Activated naive CD4-positive, alpha-beta T cell treated with anti-CD3 and anti-CD28 coated beads, Interleukin-2, amount 50 U/mL, for 72 hours (primary cell): Measurements from ENCODE around the gene GCSAM. TPM values are rescaled to one million over a fixed set of nuclear protein-coding genes. Genes with fewer than 3 reads are reported as not detected.

ENCODE experiments used
- ATAC-seq, 2 donors: fragments of 150-1000 bp; cut with Tn5 transposase; 2 replicates each; pipeline ENCODE4 v1.10.0; 2021; ENCODE audit warnings: mild to moderate bottlenecking in 2 of 2, moderate library complexity in 2 of 2
- DNase-seq, 2 donors: peaks; one replicate each; pipeline ENCODE4 v3.0.0; 2021 to 2022; ENCODE audit warnings: low spot score in 2 of 2
- H3K27ac Mint-ChIP-seq, 2 donors: one replicate each; pipeline ENCODE4 v1.8.0; 2022; ENCODE audit warnings: mild to moderate bottlenecking in 2 of 2, mixed read lengths in 2 of 2
- H3K36me3 Mint-ChIP-seq, 2 donors: one replicate each; pipeline ENCODE4 v1.8.0; 2022; ENCODE audit warnings: mixed read lengths in 2 of 2
- H3K9me3 Mint-ChIP-seq, 2 donors: one replicate each; pipeline ENCODE4 v1.8.0; 2022; ENCODE audit warnings: mixed read lengths in 2 of 2
- total RNA-seq, 2 donors: library from RNA; stranded (reverse); gene quantifications; one replicate each; pipeline ENCODE4 v1.2.3, GENCODE V29; 2022

GCSAM gene
- total RNA-seq, 2 donors from 2014 or later, result 5.2 to 23.7 TPM

DNA sequence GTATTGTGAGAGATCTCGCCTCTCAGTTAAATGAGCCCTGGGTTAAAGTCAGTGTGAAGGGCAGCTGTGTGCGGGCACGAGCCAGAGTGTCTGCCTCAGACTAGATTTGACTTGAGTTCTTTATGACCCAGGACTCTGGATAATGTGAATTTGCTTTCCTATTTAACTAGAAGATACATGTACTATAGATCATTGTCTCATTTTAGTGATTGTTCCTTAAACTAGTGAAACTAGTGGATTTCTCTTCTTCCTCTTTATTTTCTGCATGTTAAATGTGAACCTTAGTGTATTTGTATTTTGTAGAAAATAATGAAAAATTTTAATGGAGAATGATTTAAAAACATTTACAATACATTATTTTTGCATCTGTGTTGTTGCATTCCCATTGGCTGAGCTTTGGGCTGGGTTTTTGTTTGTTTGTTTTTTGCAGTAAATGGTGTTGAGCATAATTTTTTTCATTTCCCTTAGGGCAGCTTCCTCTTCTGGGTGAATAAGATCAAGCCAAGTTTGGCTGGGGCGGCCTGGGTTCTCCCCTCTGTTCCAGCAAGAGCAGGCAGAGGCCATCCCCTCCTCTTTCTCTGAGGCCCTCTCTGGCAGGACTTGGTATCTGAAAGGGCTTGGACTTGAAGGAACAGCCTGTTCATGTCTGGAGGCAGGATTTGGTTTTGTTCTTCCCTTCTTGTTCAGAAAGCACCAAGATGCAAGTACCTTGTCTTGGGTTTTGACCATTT lies 15.0 kb downstream of the GCSAM start:
- DNase-seq, result no peak
- peaks cover 0 to 10% of the 10 kb centered on the region in 2 donors for H3K36me3 Mint-ChIP-seq
- ATAC-seq, result no peak
- no peaks in the 10 kb centered on the region for H3K9me3 Mint-ChIP-seq
- no peak overlapping the region for H3K27ac Mint-ChIP-seq

DNA sequence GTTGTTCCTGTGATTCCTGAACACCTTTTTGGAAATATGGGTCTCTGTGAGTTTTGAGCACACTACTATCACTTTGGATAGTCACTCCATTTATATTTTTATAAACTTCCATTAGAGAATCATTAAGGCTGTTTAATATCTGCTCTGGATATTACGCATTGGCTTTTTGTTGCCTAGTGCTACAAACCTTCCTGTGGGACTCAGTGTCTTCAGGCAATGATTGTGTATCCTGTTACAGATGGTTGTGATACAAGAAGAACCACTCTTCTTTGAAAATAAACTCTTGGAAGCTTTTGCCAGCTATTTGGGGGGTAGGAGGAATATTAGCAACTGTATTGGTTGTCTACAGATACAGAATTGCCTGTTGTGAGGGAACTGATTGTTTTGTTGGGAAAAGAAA lies 15.6 kb downstream of the GCSAM start:
- H3K36me3 Mint-ChIP-seq, result peaks cover 0 to 10% of the 10 kb centered on the region in 2 donors
- no peak overlapping the region for H3K27ac Mint-ChIP-seq
- no peaks in the 10 kb centered on the region for H3K9me3 Mint-ChIP-seq
- no peak for ATAC-seq
- DNase-seq, result no peak

DNA sequence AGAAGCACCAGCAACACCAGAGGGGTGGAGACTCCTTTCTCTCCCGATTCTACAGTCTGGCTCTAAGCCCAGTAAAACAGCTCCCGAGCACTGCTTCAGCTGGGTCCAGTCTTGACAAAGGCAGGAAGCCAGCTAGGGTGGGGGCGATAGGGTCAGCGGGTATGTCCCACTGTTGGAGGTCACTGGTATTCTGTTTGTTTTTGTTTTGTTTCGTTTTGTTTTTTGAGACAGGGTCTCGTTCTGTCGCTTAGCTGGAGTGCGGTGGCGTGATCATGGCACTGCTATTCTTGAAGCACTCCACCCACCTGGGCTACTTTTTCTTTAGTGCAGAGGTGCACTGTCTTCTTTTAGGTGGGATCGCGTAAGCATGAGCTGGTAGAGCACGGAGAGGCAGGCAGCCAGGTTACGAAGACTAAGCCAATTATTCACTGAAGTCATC lies 16.3 kb downstream of the GCSAM start:
- DNase-seq (no peak), ATAC-seq (no peak)
- Mint-ChIP-seq H3K27ac (no peak overlapping the region), H3K36me3 (peaks cover 0 to 6% of the 10 kb centered on the region in 2 donors), H3K9me3 (no peaks in the 10 kb centered on the region)

DNA sequence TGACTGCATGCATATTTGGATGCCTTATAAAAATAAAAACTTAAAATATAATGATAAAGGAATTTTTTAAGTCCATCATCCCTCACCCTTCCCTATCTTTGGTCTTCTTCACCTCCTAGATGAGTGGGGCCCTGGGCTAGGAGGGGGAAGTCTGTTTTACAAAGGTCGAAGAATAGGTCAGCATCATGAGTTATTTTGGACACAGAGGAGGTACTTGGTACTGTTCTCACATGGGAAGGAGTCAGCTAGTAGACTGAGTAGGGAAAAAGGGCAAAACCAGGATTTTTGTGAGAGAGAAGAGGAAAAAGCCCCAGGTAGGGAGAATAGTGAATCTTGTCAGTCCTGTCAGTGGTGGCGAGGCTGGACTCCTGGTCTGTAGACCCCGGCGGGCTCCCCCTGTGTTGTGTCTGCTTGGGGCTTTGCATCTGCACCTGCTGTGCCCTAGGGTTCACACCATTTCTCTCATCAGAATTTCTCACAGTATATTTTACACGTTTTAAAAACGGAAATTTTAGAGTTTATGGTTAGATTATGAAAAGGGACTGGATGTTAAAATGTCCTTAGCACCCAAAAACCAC lies 17.2 kb downstream of the GCSAM start:
- ATAC-seq, result no peak
- H3K36me3 Mint-ChIP-seq, result peaks cover 0 to 6% of the 10 kb centered on the region in 2 donors
- no peaks in the 10 kb centered on the region for H3K9me3 Mint-ChIP-seq
- no peak for DNase-seq
- H3K27ac Mint-ChIP-seq, result peak overlapping the region in 1 of 2 donors; percentile 10

DNA sequence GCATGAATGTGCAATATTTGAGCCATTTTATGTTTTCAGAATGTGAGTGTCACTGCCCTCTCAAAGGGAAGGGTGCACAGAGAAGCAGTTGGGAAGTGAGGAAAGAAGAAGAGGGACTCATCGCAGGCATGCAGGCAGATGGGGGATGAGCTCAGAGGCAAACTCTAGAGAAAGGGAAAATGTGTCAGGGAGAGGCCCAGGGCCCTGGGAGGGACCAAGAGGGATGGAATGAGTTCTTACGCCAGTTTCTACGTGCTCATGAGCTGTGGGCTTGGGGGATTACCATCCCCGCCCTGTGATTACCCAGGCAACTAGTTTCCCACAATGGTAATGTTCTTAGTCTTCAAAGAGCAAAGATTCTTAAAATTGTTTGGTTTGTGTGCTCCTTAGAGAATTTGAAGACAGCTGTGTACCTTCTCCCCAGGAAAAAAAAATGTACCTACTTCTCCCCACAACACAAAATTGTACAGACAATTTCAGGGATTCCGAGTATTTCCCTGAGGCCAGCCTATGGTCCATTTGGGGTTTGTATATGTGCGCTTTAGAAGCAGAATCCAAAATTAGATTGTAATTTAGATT lies 17.8 kb downstream of the GCSAM start:
- peaks cover 0 to 6% of the 10 kb centered on the region in 2 donors for H3K36me3 Mint-ChIP-seq
- peak overlapping the region in 1 of 2 donors; percentile 32 for H3K27ac Mint-ChIP-seq
- ATAC-seq (peak; percentile 32 to 73), DNase-seq (no peak)
- H3K9me3 Mint-ChIP-seq, result no peaks in the 10 kb centered on the region

DNA sequence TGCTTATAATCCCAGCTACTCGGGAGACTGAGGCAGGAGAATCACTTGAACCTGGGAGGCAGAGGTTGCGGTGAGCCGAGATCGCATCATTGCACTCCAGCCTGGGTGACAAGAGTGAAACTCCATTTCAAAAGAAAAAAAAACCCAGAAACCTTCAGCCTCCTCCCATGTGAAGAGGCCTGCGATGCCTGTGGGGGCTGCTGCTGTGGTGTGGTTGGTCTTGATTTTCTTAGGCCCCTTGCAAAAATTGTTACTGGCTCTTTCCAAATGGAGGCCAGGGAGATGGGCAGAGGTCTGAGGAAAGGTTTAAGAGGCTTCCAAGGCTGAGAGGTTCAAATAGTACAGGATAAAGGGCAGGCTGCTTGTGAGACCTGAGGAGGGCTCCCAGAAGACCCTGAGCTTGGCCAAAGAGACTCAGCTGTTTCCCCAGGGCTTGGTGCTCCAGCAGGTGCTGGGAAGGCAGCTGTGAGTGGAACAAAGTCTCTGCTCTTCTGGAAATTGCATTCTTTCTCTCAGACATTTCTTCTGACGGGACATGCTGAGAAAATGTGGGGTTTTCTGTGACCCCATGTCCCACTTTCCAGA lies 18.4 kb downstream of the GCSAM start:
- H3K36me3 Mint-ChIP-seq, result peaks cover 0 to 3% of the 10 kb centered on the region in 2 donors
- H3K27ac Mint-ChIP-seq, result peak overlapping the region in 1 of 2 donors; percentile 32
- ATAC-seq (no peak), DNase-seq (no peak)
- no peaks in the 10 kb centered on the region for H3K9me3 Mint-ChIP-seq

DNA sequence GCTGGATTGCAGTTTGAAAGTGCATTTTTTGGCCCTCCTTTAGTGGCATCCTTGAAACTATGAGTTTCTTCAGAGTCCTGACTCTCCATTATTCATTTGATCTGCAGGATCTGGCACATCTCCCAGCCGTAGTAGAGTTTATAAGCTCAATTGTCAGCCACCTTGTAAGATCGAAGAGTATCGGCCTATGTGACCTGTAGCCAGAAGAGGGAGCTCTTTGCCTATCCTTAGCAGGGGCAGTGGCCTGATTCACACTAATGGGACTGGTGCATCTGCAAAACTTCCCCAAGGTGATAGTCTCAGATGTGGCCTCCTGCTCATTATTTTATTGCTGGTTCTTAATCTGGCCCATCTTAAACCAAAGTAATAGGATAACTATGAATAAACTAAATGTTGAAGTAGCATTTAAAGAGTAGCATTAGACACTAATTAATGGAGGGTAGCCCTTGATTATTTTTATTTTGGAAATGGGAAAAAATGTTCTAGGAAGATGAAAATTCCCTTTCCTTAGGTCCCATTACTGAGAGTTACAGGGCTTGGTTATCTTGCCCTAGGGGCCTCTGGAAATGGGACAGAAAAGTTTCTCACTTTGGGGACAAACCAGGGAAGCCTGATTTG lies 21.2 kb downstream of the GCSAM start:
- ATAC-seq, result peak; percentile 82 to 89
- H3K27ac Mint-ChIP-seq, result no peak overlapping the region
- no peaks in the 10 kb centered on the region for H3K36me3 Mint-ChIP-seq

DNA sequence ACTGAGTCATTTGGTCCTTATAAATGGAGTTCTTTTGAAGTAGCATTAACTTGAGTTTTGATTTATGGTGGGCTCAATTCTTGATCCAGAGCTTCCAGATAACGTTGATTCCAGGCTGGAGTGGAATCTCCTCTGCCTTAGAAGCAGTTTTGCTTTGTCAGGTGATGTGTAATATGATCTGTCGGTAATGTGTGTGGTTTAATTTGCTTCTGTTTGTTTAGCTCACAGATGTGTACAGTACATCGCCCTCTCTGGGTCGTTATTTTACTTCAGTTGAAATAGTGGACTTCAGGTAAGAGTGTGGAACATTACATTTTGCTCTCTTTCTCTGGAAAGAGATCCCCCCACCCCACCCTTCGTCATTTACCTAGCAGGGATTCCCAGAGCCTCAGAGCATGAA lies 23.7 kb downstream of the GCSAM start:
- no peak overlapping the region for H3K27ac Mint-ChIP-seq
- no peaks in the 10 kb centered on the region for H3K9me3 Mint-ChIP-seq
- H3K36me3 Mint-ChIP-seq, result no peaks in the 10 kb centered on the region
- no peak for ATAC-seq
- DNase-seq, result no peak

More for the DNA sequence above, 21.2 kb downstream of the GCSAM start:
- DNase-seq, result peak in 1 of 2 donors; percentile 64
- no peaks in the 10 kb centered on the region for H3K9me3 Mint-ChIP-seq

DNA sequence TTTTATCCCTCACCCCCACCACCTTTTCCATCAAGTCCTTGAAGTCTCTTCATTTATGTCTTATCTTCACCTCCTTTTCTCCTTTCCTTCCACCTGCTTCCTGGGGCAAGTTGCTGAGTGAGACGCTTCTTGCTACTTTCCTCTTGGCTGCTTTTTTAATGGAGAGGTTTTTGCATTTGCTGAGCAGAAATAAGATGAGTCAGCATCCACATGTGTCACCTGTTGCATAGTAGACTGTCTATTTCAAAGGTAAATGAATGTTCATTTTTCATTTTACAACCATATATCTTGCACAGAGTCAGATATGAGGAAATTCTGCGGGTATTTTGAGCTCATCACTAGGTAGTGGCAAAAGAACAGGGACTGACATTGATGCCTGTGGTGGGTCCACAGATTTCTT lies 28.3 kb downstream of the GCSAM start:
- Mint-ChIP-seq H3K9me3 (no peaks in the 10 kb centered on the region), H3K36me3 (peaks cover 5 to 7% of the 10 kb centered on the region in 2 donors), H3K27ac (no peak overlapping the region)
- ATAC-seq (no peak), DNase-seq (no peak)

DNA sequence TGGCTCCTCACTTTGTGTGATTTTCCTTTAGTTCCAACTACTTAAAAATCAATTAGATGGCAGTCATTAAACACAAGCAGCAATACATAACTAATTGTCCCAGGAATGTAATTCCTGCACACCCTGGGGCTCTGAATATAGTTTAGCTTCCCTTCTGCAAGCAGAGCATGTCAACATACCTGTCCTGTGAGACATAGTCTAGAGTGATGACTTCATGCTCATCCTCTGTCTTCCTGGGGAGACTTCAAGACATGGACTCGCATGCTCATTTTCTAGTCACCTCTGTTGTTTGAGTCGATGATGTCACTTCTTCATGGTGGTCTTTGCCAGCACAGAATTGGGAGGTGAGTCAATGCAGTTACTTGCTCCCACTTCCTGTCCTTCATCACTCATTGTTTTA lies 31.1 kb downstream of the GCSAM start:
- no peak overlapping the region for H3K27ac Mint-ChIP-seq
- H3K36me3 Mint-ChIP-seq, result peaks cover 11 to 18% of the 10 kb centered on the region in 2 donors
- H3K9me3 Mint-ChIP-seq, result peaks cover 0 to 3% of the 10 kb centered on the region in 2 donors
- ATAC-seq, result no peak
- no peak for DNase-seq

DNA sequence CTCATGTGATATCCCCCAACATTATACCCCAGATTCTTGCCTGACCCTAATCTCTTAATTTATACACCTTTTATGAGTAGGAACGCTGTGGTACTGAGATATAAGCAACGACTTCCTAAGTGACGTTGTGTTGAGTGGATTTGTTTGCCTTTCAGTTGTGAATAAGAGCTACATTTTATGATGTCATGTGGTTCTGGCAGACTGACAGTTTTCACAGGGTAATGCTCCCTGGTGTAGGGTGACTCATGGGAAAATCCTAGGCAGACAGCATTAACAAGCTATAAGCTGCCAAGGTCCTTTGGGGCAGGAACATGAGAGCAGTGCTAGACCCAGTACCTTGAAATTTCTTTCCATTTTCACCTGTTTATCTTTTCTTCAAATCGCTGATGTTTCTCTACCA lies 35.7 kb downstream of the GCSAM start:
- DNase-seq (peak in 1 of 2 donors; percentile 17), ATAC-seq (peak; percentile 99)
- peaks cover 6 to 16% of the 10 kb centered on the region in 2 donors for H3K36me3 Mint-ChIP-seq
- H3K27ac Mint-ChIP-seq, result no peak overlapping the region
- H3K9me3 Mint-ChIP-seq, result peaks cover 0 to 3% of the 10 kb centered on the region in 2 donors

DNA sequence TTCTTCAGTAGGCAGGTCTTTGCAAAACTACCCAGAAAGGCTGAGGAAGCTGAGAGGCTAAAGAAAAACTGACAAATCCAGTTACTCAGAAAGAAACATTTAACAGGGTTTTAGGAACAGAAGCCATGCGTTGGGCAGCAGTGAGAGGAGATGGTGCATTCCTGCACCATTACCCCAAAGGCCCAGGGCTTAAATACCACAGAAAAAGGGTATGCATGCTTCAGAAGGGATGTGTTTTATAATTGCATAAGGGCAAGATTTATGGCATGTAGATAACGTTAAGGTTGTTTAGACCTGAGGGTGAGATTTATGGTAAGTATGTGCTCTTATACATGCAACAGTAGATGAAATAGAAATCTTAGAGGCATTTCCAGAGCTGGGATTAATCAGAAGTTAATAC lies 36.9 kb downstream of the GCSAM start:
- ATAC-seq (no peak), DNase-seq (no peak)
- no peak overlapping the region for H3K27ac Mint-ChIP-seq
- peaks cover 0 to 3% of the 10 kb centered on the region in 2 donors for H3K9me3 Mint-ChIP-seq
- peaks cover 6 to 18% of the 10 kb centered on the region in 2 donors for H3K36me3 Mint-ChIP-seq

DNA sequence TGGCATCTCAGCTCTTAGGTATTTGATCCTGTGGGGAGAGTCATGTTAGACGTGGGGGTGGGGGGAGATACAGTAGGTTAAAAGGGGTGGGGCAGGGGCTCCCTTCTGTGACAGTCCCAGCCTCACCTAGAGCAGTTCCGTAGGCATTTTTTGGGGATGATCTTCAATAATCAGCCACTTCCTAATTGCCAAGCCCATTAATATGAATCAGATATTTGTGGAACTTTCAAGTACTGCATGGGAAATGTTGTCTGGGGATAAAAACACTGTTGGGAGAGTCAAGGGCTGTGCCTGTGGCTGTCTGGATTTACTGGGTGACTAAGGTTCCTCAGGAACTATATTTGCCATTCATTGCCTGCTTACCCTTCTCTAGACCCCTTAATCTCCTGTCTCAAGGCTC lies 37.3 kb downstream of the GCSAM start:
- Mint-ChIP-seq H3K36me3 (peaks cover 6 to 21% of the 10 kb centered on the region in 2 donors), H3K9me3 (peaks cover 0 to 3% of the 10 kb centered on the region in 2 donors), H3K27ac (no peak overlapping the region)
- no peak for ATAC-seq
- DNase-seq, result no peak

DNA sequence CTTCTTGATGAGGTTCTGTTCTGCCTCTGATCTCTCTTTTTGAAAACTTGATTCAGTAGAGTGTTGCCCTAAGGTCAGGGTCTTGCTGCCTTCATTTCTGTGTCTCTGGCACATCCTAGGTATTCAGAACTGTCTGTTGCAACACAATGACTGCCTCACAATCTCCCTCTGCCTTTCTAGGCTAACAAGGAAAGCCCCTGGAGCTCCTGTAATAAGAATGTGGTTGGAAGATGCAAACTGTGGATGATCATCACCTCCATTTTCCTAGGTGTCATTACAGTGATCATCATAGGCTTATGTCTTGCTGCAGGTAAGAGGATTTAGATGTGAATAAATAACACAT lies 39.9 kb downstream of the GCSAM start:
- DNase-seq, result no peak
- ATAC-seq, result no peak
- peaks cover 1 to 13% of the 10 kb centered on the region in 2 donors for H3K36me3 Mint-ChIP-seq
- H3K27ac Mint-ChIP-seq, result no peak overlapping the region
- no peaks in the 10 kb centered on the region for H3K9me3 Mint-ChIP-seq

DNA sequence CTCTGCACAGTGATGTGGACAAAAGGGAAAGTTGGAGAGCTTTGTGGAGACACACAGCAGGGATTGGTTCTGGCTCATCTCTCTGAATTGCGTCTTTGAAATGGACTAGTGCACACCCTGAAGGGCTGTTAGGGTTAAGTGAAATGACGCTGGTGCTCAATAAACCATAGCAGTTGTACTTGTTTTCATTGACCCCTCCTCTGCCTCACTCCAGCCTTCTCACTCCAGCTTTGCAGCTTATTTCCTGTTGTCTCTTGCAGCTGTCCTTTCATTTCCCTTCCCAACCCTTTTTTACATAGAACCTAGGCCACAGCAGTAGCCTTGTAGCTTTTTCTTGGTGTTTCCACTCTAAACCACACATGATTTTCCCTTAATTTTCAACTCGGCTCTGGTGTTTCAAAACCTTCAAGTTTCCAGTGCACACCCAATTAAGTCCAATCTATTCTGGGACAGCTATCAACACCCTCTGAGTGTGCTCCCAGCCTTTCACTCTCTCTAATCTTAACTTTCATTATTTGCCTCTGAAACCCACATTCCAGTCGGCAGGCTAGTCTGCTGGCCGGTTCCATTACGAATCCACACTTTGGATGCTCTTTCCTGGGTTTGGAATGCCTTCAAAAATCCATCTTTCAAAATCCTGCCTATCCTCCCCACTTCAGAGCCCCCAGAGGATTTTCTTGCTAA lies 40.4 kb downstream of the GCSAM start:
- Mint-ChIP-seq H3K9me3 (no peaks in the 10 kb centered on the region), H3K27ac (no peak overlapping the region), H3K36me3 (peaks cover 7 to 9% of the 10 kb centered on the region in 2 donors)
- DNase-seq, result no peak
- no peak for ATAC-seq

DNA sequence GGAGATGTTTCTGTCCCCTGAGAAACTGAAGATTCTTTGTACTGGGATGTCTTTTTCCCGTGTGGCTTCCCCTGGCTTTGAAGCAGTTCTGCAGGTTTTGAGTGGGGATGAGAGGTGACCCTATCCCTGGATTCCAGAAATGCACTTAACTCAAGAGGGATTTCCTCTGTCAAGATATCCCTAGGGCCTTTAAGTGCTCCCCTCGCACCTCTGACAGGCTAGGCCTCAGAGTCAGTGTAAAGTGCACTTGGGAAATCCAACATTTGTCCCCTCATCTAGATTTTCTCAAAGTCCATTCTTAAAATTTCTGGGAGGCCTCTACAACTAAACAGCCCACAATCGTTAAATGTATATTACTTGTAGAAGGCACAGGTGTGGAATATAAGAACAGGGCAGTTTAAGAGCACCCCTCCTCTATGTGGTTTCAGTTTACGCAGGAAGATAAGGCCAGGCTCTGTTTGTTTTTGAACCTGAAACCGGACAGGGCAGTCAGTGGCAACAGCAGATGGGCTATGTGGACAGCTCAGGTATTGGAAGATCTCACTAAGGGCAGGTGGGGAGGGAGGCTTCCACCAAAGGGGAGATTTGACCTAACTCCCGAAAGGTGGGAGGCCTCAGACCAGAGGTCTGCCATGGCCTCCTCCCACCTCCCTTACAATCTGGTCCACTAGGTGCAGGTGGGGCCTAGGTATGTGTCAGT lies 42.0 kb downstream of the GCSAM start:
- no peak for ATAC-seq

More for the DNA sequence above, 42.0 kb downstream of the GCSAM start:
- Mint-ChIP-seq H3K27ac (no peak overlapping the region), H3K9me3 (no peaks in the 10 kb centered on the region), H3K36me3 (peaks cover 9 to 13% of the 10 kb centered on the region in 2 donors)
- DNase-seq, result no peak
